Mucosa of rectum (tissue), 2 donors: Measurements from ENCODE around the gene ZNF197.
A peak's percentile ranks its signal among the peaks of the same experiment; 100 is the strongest.
"Not testable (repeated sequence)": the region's sequence is repeated elsewhere in the genome, so short reads cannot be mapped to it uniquely, and the experiment has no call there.

Experiments used
- H3K27ac ChIP-seq, 2 donors: one replicate each; pipeline ENCODE4 v1.7.0; 2013; ENCODE audit warnings: inconsistent platforms in 2 of 2, low read depth in 2 of 2, low read length in 2 of 2
- H3K27me3 ChIP-seq, 2 donors: one replicate each; pipeline ENCODE4 v1.7.0; 2013; ENCODE audit warnings: low read length in 2 of 2; ENCODE audit not compliant: control insufficient read depth in 2 of 2, insufficient read depth in 2 of 2
- H3K36me3 ChIP-seq, 2 donors: one replicate each; pipeline ENCODE4 v1.7.0; 2013; ENCODE audit warnings: low read length in 2 of 2; ENCODE audit not compliant: control insufficient read depth in 2 of 2, insufficient read depth in 2 of 2
- H3K4me1 ChIP-seq, 2 donors: one replicate each; pipeline ENCODE4 v1.7.0; 2013; ENCODE audit warnings: low read length in 2 of 2, mild to moderate bottlenecking in 1 of 2; ENCODE audit not compliant: control insufficient read depth in 2 of 2, insufficient read depth in 2 of 2
- H3K4me3 ChIP-seq, 2 donors: one replicate each; pipeline ENCODE4 v1.7.0; 2013; ENCODE audit warnings: low read length in 2 of 2
- H3K9ac ChIP-seq, 2 donors: one replicate each; pipeline ENCODE4 v1.7.0; 2013; ENCODE audit warnings: low read length in 2 of 2, low read depth in 1 of 2, mild to moderate bottlenecking in 1 of 2
- H3K9me3 ChIP-seq, 2 donors: one replicate each; pipeline ENCODE4 v1.7.0; 2013; ENCODE audit warnings: low read length in 2 of 2; ENCODE audit not compliant: control insufficient read depth in 2 of 2
- donor health status: healthy.
- donor health status: Normal muscosa, but diverticular disease.

ZNF197 gene

GRCh38 chr3:44624749-44625480 lies at the start of gene ZNF197:
ZNF197 (plus strand) TSS chr3:44625036; CDS start chr3:44629155, 4,119 bp downstream.
- Histone ChIP-seq H3K4me3 (peak within 1 kb of the TSS; percentile 75 to 92), H3K9me3 (no peaks in the 10 kb centered on the region), H3K27me3 (no peaks in the 10 kb centered on the region), H3K4me1 (peaks cover 3 to 8% of the 10 kb centered on the region in 2 donors), H3K9ac (peak within 1 kb of the TSS; percentile 74 to 83), H3K27ac (peak within 1 kb of the TSS; percentile 58 to 74), H3K36me3 (peaks cover 2% of the 10 kb centered on the region in 2 donors)

GRCh38 chr3:44576613-44577012 lies 48.2 kb upstream of the ZNF197 start:
- Histone ChIP-seq H3K4me1 (no peaks in the 10 kb centered on the region), H3K4me3 (no peak overlapping the region), H3K27me3 (no peaks in the 10 kb centered on the region), H3K9ac (no peak overlapping the region), H3K9me3 (peaks cover 0 to 6% of the 10 kb centered on the region in 2 donors), H3K27ac (no peak overlapping the region), H3K36me3 (no peaks in the 10 kb centered on the region)

- not testable (repeated sequence) for H3K4me3 ChIP-seq, H3K36me3 ChIP-seq, H3K27ac ChIP-seq, H3K9ac ChIP-seq, H3K9me3 ChIP-seq, H3K4me1 ChIP-seq, H3K27me3 ChIP-seq
These were observed 47.4 kb upstream of the ZNF197 start for GRCh38 chr3:44577354-44577952.

GRCh38 chr3:44578316-44578715 lies 46.5 kb upstream of the ZNF197 start:
- H3K27me3 ChIP-seq, H3K27ac ChIP-seq, H3K9ac ChIP-seq, H3K36me3 ChIP-seq, H3K9me3 ChIP-seq, H3K4me1 ChIP-seq, H3K4me3 ChIP-seq: not testable (repeated sequence)

GRCh38 chr3:44578924-44579515 lies 45.8 kb upstream of the ZNF197 start:
- not testable (repeated sequence) for H3K4me3 ChIP-seq, H3K9ac ChIP-seq, H3K9me3 ChIP-seq, H3K36me3 ChIP-seq, H3K27me3 ChIP-seq, H3K4me1 ChIP-seq, H3K27ac ChIP-seq

GRCh38 chr3:44579749-44580148 lies 45.1 kb upstream of the ZNF197 start:
- not testable (repeated sequence) for H3K27me3 ChIP-seq, H3K36me3 ChIP-seq, H3K9me3 ChIP-seq, H3K27ac ChIP-seq, H3K9ac ChIP-seq, H3K4me1 ChIP-seq, H3K4me3 ChIP-seq

- not testable (repeated sequence) for H3K9ac ChIP-seq, H3K9me3 ChIP-seq
These were observed 43.9 kb upstream of the ZNF197 start for GRCh38 chr3:44580971-44581370.

GRCh38 chr3:44584646-44585501 lies 40.0 kb upstream of the ZNF197 start, which contains the start of gene ZNF660:
ZNF660 (plus strand) TSS chr3:44584964; CDS start chr3:44594194, 9,230 bp downstream.
- Histone ChIP-seq H3K4me3 (peak within 1 kb of the TSS; percentile 73 to 74), H3K27ac (peak within 1 kb of the TSS; percentile 34 to 39), H3K27me3 (no peaks in the 10 kb centered on the region), H3K36me3 (no peaks in the 10 kb centered on the region), H3K4me1 (peaks cover 0 to 5% of the 10 kb centered on the region in 2 donors), H3K9me3 (no peaks in the 10 kb centered on the region), H3K9ac (peak within 1 kb of the TSS; percentile 56 to 61)

More at GRCh38 chr3:44580971-44581370, 43.9 kb upstream of the ZNF197 start:
- not testable (repeated sequence) for H3K27me3 ChIP-seq, H3K4me1 ChIP-seq, H3K27ac ChIP-seq, H3K36me3 ChIP-seq, H3K4me3 ChIP-seq

GRCh38 chr3:44596621-44597020 lies 28.2 kb upstream of the ZNF197 start:
- Histone ChIP-seq H3K36me3 (peaks cover 3 to 7% of the 10 kb centered on the region in 2 donors), H3K27ac (no peak overlapping the region), H3K9me3 (peaks cover 7% of the 10 kb centered on the region in 2 donors), H3K4me1 (no peaks in the 10 kb centered on the region), H3K4me3 (no peak overlapping the region), H3K27me3 (no peaks in the 10 kb centered on the region), H3K9ac (no peak overlapping the region)
